GM21717 (cell line): ENCODE data around the gene VPS13D.

Experiments used
- ATAC-seq: cut with Tn5 transposase; IDR thresholded peaks from one replicate; pipeline ENCODE4 v1.9.1; 2021; ENCODE audit warnings: mild to moderate bottlenecking, moderate library complexity; ENCODE audit not compliant: unreplicated experiment

The VPS13D gene

DNA sequence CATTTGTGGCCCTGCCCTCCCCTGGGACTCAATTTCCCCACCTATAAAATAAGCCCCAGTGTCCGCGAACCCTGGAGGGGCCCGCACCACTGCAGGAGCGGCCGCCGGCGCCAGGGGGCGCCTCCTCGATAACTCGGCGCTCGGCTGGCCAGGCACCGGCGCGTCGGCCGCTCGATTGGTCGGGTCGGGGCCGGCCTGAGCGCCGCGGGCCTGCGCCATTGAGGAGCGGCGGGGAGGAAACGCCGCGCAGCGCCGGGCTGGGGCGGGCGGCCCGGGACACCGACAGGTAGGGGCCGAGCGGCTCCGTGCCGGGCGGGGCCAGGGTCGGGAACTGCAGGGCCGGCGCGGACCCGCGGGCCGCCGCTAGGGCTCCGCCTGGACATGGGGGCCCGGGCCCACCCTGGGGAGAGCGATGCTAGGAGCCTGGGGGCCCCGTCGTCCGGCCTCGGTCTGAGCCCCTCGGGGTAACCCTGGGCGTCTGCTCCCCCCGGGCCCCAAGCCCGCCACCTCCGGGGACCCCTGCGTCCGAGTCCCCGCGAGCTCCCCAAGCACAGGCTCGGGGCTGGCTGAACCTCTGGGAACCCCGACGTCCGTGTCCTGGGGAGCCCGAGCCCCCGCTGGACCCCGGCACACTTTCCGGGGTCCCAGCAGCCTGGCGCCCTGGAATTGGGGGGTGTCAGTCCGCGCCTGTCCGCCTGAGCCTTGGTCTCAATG, at the start of gene VPS13D:
Gene VPS13D (plus strand): TSS at position 196 of the 714 bp plus-strand sequence. CDS start 4,237 bp downstream, outside the sequence.
- peak; percentile 69 for ATAC-seq

GRCh38 chr1:12180315-12180714, 49.5 kb upstream of the VPS13D start:
- ATAC-seq = no peak

DNA sequence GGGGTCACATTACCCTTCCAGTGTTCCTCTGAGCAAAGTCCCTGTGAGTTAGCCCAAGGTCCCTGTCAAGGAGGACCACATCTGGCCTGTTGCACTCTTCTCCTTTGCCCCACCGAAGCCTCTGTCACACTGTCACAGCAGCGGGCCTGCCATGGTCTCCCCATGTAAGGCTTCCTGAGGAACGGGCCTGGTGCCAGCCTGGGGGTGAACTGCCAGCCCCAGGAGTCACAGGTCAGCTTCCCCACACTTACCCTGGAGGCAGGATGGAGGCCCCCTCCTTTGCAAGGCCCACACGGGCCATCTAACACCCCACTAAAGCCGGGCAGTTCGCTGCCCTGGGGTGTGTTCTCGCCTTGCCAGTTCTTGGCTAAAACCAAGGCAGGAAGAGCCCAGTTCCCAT, 48.9 kb upstream of the VPS13D start:
- ATAC-seq = no peak

DNA sequence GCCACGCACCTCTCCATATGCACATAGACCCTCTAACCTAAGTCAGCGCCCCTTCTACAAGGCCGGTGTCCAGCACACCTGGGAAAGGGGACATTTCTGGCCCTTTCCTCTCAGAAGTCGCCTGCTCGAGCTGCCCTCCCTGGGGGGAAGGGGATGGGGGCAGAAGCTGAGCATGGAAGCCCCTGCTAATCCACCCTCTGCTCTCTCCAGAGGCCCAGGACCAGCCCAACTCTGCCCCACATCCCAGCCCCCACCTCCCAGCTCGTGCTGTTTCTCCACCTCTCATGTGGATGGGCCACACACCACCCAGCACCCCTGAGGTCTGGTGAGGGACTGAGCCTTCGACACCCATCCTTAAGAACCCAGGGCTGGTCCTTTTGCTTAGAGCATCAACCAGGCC, 48.3 kb upstream of the VPS13D start:
- ATAC-seq = no peak

DNA sequence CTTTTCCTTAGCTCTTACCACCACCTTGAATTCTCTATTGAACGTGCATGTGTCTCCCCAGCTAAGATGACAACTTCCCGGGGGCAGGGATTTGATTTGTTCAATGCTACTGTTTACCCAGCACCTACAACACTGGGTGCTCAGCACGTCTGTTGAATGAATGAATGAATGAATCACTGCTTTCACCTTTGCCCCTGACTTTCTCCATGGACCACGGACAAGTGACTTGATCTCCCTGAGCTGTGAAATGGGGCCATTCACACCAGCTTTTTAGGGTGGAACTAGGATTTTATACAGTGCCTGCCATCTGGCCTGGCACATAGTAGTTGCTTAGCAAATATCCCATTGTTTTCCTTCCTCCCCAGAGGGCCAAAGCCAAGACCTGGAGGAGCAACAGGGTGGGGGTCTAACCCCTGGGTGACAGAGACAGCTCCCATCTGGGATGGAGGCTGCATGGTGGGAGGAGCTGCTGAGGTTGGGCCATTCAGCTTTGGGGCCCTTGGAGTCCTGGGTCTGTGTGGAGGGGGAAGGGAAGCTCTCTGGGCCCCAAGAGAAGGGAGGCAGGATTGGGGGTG, 47.3 kb upstream of the VPS13D start:
- ATAC-seq = no peak

DNA sequence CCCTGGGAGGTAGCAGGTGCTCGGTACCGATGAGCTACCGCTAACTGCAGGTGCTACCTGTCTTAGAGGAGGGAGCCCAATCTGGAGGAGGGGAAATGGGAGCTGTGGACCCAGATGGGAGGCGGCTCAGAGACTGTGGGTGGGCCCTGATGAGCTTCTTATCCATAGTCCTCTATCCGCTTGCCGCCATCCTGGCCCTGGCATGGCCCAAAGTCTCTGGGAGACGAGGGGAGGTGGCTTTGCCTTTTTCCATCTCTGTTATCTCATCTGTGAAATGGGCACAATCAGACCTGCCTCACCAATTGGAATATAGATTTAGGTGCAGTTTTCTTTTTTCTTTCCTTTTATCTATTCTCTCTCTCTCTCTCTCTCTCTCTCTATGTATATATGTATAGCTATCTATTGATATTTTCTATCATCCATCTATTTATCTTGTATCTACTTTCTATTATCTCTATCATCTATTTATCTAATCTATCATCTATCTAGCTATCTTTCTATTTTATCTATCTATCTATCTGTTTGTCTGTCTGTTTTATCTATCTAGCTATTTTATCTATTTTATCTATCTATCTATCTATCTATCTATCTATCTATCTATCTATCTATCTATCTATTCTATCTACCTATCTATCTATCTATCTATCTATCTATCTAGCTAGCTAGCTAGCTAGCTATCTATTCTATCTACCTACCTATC, 46.6 kb upstream of the VPS13D start:
- no peak for ATAC-seq

- ATAC-seq = no peak
Observed at GRCh38 chr1:12184008-12184681, 45.7 kb upstream of the VPS13D start.

GRCh38 chr1:12185036-12185917, 44.6 kb upstream of the VPS13D start:
- ATAC-seq = no peak

GRCh38 chr1:12185918-12186678, 43.7 kb upstream of the VPS13D start:
- ATAC-seq = no peak

- no peak for ATAC-seq
Observed at GRCh38 chr1:12186679-12186985, 43.2 kb upstream of the VPS13D start.

GRCh38 chr1:12188115-12188514, 41.7 kb upstream of the VPS13D start:
- ATAC-seq = no peak

DNA sequence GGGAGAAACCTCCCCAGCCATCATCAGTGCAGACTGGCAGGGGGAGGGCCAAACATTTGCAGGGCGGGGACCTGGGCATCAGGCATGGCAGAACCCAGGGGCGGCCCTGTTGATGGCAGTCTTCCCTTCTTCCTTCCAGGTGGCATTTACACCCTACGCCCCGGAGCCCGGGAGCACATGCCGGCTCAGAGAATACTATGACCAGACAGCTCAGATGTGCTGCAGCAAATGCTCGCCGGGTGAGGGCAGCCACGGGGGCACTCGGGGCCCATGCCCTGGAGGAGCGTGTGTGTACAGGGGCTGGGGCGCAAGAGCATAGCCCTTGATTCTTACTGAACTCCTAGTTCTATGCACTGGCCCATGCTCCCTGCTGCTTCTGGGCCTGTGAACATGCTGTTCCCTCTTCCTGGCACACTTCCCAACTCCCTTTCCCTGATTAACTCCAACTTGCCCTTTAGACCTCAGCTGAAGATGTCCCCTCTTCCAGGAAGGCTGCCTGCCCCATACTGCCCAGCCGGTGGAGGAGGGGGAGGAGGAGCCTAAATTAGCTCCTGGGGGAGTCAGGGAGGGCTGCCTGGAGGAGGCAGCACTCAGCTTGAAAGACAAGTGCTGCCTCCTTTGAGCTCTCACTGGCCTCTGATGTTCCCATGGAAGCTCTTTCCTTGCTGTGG, 41.0 kb upstream of the VPS13D start:
- no peak for ATAC-seq

- ATAC-seq = no peak
Observed at GRCh38 chr1:12189328-12189682, 40.5 kb upstream of the VPS13D start.

DNA sequence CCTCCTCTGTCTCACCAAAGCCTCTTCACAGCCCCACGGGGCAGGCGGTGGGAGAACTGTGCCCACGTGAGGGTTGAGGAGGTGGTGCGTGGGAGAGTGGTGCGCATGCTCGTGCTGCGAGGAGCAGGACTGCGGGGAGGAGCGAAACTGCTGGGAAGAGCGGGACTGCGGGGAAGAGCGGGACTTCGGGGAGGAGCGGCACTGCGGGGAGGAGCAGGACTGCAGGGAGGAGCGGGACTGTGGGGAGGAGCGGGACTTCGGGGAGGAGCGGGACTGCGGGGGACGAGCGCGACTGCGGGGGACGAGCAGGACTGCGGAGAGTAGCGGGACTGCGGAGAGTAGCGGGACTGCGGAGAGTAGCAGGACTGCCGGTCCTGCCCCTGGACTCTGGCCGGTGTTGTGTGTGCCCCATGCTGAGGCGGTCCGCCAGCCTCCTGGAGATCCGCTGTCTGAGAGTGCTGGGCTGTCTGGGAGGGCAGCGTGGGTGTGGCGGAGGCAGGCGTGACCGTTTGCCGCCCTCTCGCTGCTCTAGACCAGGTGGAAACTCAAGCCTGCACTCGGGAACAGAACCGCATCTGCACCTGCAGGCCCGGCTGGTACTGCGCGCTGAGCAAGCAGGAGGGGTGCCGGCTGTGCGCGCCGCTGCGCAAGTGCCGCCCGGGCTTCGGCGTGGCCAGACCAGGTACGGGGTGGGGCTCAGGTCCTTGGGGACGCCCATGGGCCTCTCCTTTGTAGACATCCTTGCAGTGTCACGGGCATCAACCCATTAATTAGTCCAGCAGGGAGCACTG, 38.4 kb upstream of the VPS13D start:
- no peak for ATAC-seq

DNA sequence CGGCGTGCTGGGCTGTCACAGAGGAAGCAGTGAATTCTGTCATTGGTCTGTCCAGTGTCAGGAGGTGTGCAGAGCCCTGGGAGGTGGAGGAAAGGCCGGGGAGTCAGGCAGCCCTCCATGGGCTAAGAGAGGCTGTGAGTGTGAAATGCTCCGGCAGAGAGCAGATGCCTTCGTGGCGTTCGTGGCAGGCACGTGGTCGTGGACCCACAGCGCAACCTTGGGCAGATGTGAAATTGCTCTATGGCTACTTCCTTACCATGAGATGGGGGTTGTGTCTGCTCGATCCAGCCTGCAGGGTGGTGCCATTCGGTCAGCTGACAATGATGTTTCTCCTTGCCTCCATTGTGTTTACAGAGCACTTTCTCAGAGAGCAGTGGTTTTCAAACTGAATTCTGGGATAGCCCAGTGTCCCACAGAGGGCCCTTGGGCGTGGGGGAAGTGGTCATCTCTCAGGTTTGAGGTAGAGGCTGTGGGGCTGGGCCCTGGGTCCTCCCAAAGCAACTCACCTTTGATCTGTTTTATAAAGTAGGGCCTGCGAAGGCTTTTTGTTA, 35.1 kb upstream of the VPS13D start:
- ATAC-seq = no peak

- ATAC-seq = no peak
Observed at GRCh38 chr1:12195416-12195815, 34.4 kb upstream of the VPS13D start.

GRCh38 chr1:12196641-12197482, 33.0 kb upstream of the VPS13D start:
- ATAC-seq = no peak

DNA sequence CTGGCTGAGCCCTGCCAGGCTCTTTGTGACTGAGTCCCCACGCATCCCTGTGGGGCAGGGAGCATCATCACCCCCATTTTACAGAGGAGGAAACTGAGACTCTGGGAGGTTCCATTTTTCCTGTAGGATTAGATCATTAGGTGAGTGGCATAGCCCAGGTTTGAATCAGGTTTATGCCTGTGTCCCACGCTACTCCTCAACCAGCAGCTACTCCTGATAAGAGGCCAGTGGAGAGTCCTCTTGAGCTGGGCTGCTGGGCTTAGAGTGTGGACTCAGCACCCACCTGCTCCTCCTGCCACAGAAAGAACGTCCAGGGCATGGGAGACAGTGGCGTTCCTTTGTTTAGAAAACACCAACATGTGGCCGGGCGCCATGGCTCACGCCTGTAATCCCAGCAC, 32.3 kb upstream of the VPS13D start:
- ATAC-seq = no peak
